ENCODE data around the gene HAX1. TPM values are rescaled to one million over a fixed set of nuclear protein-coding genes. Genes with fewer than 3 reads are reported as not detected.
A peak's percentile ranks its signal among the peaks of the same experiment; 100 is the strongest.
"Not testable (repeated sequence)": the region's sequence is repeated elsewhere in the genome, so short reads cannot be mapped to it uniquely, and the experiment has no call there.

Gene HAX1
- total RNA-seq, 5 donors from 2014 or later (not counting 1 experiment from before 2014, with no cell fraction given): 69.4 to 97.7 (median 92.5) TPM

DNA sequence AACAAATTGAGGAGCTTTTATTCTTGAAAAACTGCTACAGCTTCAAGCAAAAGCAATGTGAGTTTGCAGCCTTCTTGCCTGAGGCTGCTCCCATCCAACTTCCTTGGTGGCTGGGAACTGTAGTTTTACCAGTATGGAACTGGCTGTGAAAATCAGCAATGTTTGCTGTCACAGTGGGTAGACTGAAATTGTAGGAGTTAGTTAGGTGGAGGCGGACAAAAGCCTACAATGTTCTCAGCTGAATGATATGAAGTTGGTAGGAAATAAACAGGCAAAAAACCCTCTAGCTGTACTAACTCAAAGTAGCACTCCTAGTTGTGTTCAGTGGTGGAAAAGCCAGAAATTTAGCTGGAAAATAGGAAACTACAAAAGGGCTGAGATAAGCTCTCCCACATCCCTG lies 18.5 kb downstream of the HAX1 start:
- Histone ChIP-seq H3K36me3 (ENCODE audit: control insufficient read depth in 2 of 2, extremely low read depth in 1 of 2, insufficient read depth in 1 of 2, low read length in 1 of 2) (no peaks in the 10 kb centered on the region), H3K27ac (ENCODE audit: low read length) (no peak overlapping the region), H3K9me3 (no peaks in the 10 kb centered on the region), H3K27me3 (replicated peaks in 1 of 2; ENCODE audit: control insufficient read depth in 2 of 2, extremely low read depth in 1 of 2, insufficient read depth in 2 of 2, low read length in 1 of 2) (peaks cover 0 to 2% of the 10 kb centered on the region in 2 experiments), H3K4me1 (ENCODE audit: control insufficient read depth in 1 of 2, extremely low read depth in 1 of 2, insufficient read depth in 2 of 2, low read length in 2 of 2) (no peaks in the 10 kb centered on the region), H3K4me3 (ENCODE audit: control insufficient read depth in 1 of 2, extremely low read depth in 1 of 2, low read length in 1 of 2) (no peak overlapping the region)
- H3K4me1 Mint-ChIP-seq: no peaks in the 10 kb centered on the region
- WGBS (ENCODE audit: insufficient coverage): no CpG with 5 or more reads among the region's 1 CpG
- H3K4me3 Mint-ChIP-seq: no peak overlapping the region
- H3K27ac Mint-ChIP-seq: no peak overlapping the region
- H3K36me3 Mint-ChIP-seq: peaks cover 5% of the 10 kb centered on the region
- peaks cover 5 to 17% (median 10%) of the 10 kb centered on the region in 3 donors for H3K9me3 Mint-ChIP-seq
- ATAC-seq (replicated peaks in 1 of 4) (no peak), DNase-seq (no peak)
- H3K27me3 Mint-ChIP-seq: peaks cover 0 to 2% of the 10 kb centered on the region in 2 donors
- ChIA-PET POLR2A (interaction anchor here in 1 of 2 donors (0.7 kb wide), 1 partner anchor 141 kb away, joined by 3 read pairs; no protein-coding TSS in a partner anchor), CTCF (no interaction called here)

DNA sequence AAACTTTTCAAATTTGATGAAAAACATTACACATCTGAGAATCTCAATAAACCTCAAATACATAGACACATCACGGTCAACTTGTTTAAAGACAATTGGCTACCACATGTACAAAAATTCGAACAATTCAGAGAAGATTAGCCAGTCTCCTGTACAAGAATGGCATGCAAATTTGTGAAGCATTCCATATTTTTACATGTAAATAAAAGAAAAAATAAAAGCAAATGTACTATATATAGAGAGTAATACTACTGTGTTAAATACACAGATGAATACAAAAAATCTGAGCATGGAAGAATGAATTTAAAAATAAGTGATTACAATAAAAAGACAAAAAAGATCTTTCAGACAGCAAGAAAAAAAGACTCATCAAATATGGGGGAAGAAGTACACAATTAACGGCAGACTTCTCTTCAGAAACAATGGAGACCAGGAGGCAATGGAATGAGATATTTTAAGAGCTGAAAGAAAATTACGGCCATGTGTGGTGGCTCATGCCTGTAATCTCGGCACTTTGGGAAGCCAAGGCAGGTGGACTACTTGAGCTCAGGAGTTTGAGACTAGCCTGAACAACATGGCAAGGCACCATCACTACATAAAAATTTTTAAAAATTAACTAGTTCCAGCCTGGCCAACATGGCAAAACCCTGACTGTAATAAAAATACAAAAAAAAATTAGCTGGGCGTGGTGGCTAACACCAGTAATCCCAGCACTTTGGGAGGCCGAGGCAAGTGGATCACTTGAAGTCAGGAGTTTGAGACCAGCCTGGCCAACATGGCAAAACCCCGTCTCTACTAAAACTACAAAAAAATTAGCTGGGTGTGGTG lies 23.2 kb downstream of the HAX1 start:
- ATAC-seq (replicated peaks in 1 of 4): no peak

DNA sequence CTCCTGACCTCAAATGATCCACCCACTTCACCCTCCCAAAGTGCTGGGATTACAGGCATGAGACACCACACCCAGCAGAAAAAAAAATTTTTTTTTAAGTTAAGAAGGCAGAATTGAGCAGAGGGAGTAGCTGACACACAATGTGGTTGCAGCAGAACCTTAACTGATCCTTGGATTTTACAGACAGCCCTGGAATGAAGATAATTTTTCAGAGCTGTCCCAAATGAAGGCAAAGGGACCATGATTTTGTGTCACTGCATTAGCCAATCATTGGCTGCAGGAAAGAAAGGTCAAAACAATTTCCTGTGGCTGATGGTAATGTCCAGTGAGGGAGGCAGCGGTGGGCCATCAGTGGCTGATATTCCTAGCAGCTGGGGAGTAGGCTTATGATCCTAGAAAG lies 29.2 kb downstream of the HAX1 start:
- Histone ChIP-seq H3K27ac (ENCODE audit: low read length) (no peak overlapping the region), H3K4me1 (ENCODE audit: control insufficient read depth in 1 of 2, extremely low read depth in 1 of 2, insufficient read depth in 2 of 2, low read length in 2 of 2) (no peaks in the 10 kb centered on the region), H3K9me3 (no peaks in the 10 kb centered on the region), H3K4me3 (ENCODE audit: control insufficient read depth in 1 of 2, extremely low read depth in 1 of 2, low read length in 1 of 2) (no peak overlapping the region), H3K36me3 (ENCODE audit: control insufficient read depth in 2 of 2, extremely low read depth in 1 of 2, insufficient read depth in 1 of 2, low read length in 1 of 2) (no peaks in the 10 kb centered on the region), H3K27me3 (replicated peaks in 1 of 2; ENCODE audit: control insufficient read depth in 2 of 2, extremely low read depth in 1 of 2, insufficient read depth in 2 of 2, low read length in 1 of 2) (no peaks in the 10 kb centered on the region)
- H3K36me3 Mint-ChIP-seq: no peaks in the 10 kb centered on the region
- WGBS (ENCODE audit: insufficient coverage): no CpG with 5 or more reads among the region's 1 CpG
- no peaks in the 10 kb centered on the region for H3K9me3 Mint-ChIP-seq
- ATAC-seq (replicated peaks in 1 of 4) (no peak), DNase-seq (no peak)
- H3K4me1 Mint-ChIP-seq: no peaks in the 10 kb centered on the region
- no peak overlapping the region for H3K4me3 Mint-ChIP-seq
- no peak overlapping the region for H3K27ac Mint-ChIP-seq
- no peaks in the 10 kb centered on the region for H3K27me3 Mint-ChIP-seq
- POLR2A ChIA-PET: no interaction called here
- CTCF ChIA-PET: interaction anchor here in 1 of 2 donors (0.7 kb wide), 1 partner anchor 102 kb away, joined by 4 read pairs; no protein-coding TSS in a partner anchor

More for the DNA sequence above, 23.2 kb downstream of the HAX1 start:
- Histone ChIP-seq H3K27ac (ENCODE audit: low read length) (no peak overlapping the region), H3K4me3 (ENCODE audit: control insufficient read depth in 1 of 2, extremely low read depth in 1 of 2, low read length in 1 of 2) (no peak overlapping the region), H3K9me3 (no peaks in the 10 kb centered on the region), H3K4me1 (ENCODE audit: control insufficient read depth in 1 of 2, extremely low read depth in 1 of 2, insufficient read depth in 2 of 2, low read length in 2 of 2) (no peaks in the 10 kb centered on the region), H3K36me3 (ENCODE audit: control insufficient read depth in 2 of 2, extremely low read depth in 1 of 2, insufficient read depth in 1 of 2, low read length in 1 of 2) (no peaks in the 10 kb centered on the region), H3K27me3 (replicated peaks in 1 of 2; ENCODE audit: control insufficient read depth in 2 of 2, extremely low read depth in 1 of 2, insufficient read depth in 2 of 2, low read length in 1 of 2) (no peaks in the 10 kb centered on the region)
- WGBS (ENCODE audit: insufficient coverage): 92% methylated on average over 2 of the region's 8 CpGs
- H3K4me1 Mint-ChIP-seq: no peaks in the 10 kb centered on the region
- DNase-seq: no peak
- H3K4me3 Mint-ChIP-seq: no peak overlapping the region
- ChIA-PET POLR2A (no interaction called here), CTCF (interaction anchor here in 1 of 2 donors (0.6 kb wide), 1 partner anchor 29 kb away, joined by 3 read pairs; no protein-coding TSS in a partner anchor)
- H3K36me3 Mint-ChIP-seq: peaks cover 5% of the 10 kb centered on the region
- H3K27me3 Mint-ChIP-seq: peaks cover 0 to 2% of the 10 kb centered on the region in 2 donors
- H3K9me3 Mint-ChIP-seq: peaks cover 5 to 17% (median 10%) of the 10 kb centered on the region in 3 donors
- H3K27ac Mint-ChIP-seq: peak overlapping the region in 1 of 2 donors; percentile 36

DNA sequence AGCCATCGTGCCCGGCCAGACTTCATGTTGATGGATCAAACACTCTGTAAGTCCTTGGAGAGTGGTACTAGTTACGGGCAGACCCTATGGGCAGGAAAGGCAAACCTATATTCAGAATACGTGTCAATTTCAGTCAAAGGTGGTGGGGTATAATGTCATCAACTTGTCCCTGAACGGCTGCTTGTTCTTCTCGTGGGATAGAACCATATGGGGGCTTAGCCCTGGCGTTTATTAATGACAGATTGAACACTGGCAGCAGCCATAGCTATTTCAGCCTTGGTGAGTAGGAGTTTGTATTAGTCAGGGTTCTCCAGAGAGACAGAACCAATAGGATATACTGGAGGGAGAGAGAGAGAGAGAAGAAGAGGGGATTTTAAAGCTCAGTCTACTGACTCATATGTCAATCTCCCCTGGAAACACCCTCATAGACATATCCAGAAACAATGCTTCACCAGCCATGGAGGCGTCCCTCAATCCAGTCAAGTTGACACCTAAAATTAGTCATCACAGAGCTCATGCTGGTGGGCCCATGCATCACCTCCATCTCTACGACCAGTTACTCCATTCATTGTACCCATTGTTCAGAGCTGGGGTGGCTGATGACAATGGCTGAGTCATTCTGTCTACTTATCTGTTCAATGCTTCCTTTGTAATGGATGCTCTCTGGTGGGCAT lies 32.4 kb downstream of the HAX1 start:
- no peaks in the 10 kb centered on the region for H3K36me3 Mint-ChIP-seq
- Histone ChIP-seq H3K4me3 (ENCODE audit: control insufficient read depth in 1 of 2, extremely low read depth in 1 of 2, low read length in 1 of 2) (no peak overlapping the region), H3K9me3 (no peaks in the 10 kb centered on the region), H3K36me3 (ENCODE audit: control insufficient read depth in 2 of 2, extremely low read depth in 1 of 2, insufficient read depth in 1 of 2, low read length in 1 of 2) (no peaks in the 10 kb centered on the region), H3K27me3 (replicated peaks in 1 of 2; ENCODE audit: control insufficient read depth in 2 of 2, extremely low read depth in 1 of 2, insufficient read depth in 2 of 2, low read length in 1 of 2) (no peaks in the 10 kb centered on the region), H3K4me1 (ENCODE audit: control insufficient read depth in 1 of 2, extremely low read depth in 1 of 2, insufficient read depth in 2 of 2, low read length in 2 of 2) (no peaks in the 10 kb centered on the region), H3K27ac (ENCODE audit: low read length) (no peak overlapping the region)
- H3K27ac Mint-ChIP-seq: peak overlapping the region in 1 of 2 donors; percentile 19
- H3K9me3 Mint-ChIP-seq: no peaks in the 10 kb centered on the region
- ATAC-seq (replicated peaks in 1 of 4) (no peak), DNase-seq (no peak)
- ChIA-PET POLR2A (no interaction called here), CTCF (no interaction called here)
- H3K4me1 Mint-ChIP-seq: peaks cover 5 to 11% (median 10%) of the 10 kb centered on the region in 3 donors
- no peaks in the 10 kb centered on the region for H3K27me3 Mint-ChIP-seq
- H3K4me3 Mint-ChIP-seq: no peak overlapping the region
- 62% methylated on average over 4 of the region's 9 CpGs for WGBS (ENCODE audit: insufficient coverage)

DNA sequence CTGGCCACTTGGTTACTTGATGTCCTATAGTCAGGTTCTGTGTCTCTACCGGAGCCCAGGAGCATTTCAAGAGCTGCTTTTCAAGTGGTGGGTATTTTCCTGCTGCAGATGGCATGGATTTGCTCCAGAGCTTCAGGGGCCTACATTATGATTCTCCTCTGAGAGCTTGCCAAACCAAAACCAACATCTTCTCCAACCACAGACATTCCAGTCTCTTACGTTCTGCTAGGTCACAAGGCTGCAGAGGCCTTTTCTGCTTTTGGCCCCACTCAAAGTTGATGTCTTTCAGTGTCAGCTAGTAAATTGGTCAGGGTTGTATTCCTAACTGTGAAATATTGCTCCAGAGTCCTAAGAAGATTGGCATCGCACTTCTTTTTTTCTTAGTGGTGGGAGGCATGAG lies 33.7 kb downstream of the HAX1 start:
- no peaks in the 10 kb centered on the region for H3K36me3 ChIP-seq (ENCODE audit: control insufficient read depth in 2 of 2, extremely low read depth in 1 of 2, insufficient read depth in 1 of 2, low read length in 1 of 2)
- Mint-ChIP-seq H3K4me1 (peaks cover 5 to 11% (median 10%) of the 10 kb centered on the region in 3 donors), H3K27ac (no peak overlapping the region), H3K36me3 (no peaks in the 10 kb centered on the region), H3K4me3 (no peak overlapping the region), H3K27me3 (no peaks in the 10 kb centered on the region), H3K9me3 (no peaks in the 10 kb centered on the region)
- H3K9me3 ChIP-seq: no peaks in the 10 kb centered on the region
- H3K27me3 ChIP-seq (replicated peaks in 1 of 2; ENCODE audit: control insufficient read depth in 2 of 2, extremely low read depth in 1 of 2, insufficient read depth in 2 of 2, low read length in 1 of 2): no peaks in the 10 kb centered on the region
- ChIA-PET CTCF (no interaction called here), POLR2A (no interaction called here)
- no peak overlapping the region for H3K27ac ChIP-seq (ENCODE audit: low read length)
- H3K4me1 ChIP-seq (ENCODE audit: control insufficient read depth in 1 of 2, extremely low read depth in 1 of 2, insufficient read depth in 2 of 2, low read length in 2 of 2): no peaks in the 10 kb centered on the region
- H3K4me3 ChIP-seq (ENCODE audit: control insufficient read depth in 1 of 2, extremely low read depth in 1 of 2, low read length in 1 of 2): no peak overlapping the region
- ATAC-seq (replicated peaks in 1 of 4): no peak
- DNase-seq: no peak
- WGBS (ENCODE audit: insufficient coverage): 85% methylated on average over 3 of the region's 3 CpGs

DNA sequence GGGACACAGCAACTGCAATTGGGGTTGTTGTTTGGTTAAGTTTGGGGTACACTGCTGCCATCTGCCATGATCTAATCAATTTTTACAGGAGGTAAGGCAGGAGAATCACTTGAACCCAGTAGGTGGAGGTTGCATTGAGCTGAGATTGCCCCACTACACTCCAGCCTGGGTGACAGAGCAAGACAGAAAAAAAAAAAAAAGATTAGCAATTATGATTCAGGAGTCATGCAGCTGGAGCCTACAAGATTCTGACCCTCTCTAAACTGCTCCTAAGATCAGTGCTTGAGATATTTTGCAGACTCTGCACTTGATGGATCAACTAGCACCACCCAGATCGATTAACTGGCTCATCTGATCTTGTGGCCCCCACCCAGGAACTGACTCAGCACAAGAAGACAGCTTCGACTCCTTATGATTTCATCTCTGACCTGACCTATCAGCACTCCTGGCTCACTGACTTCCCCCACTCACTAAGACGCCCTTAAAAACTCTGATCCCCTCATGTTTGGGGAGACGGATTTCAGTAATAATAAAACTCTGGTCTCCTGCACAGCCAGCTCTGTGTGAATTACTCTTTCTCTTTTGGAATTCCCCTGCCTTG lies 35.3 kb downstream of the HAX1 start:
- Mint-ChIP-seq H3K27ac (peak overlapping the region; percentile 5 to 40), H3K4me1 (peaks cover 5 to 11% (median 10%) of the 10 kb centered on the region in 3 donors)
- H3K36me3 Mint-ChIP-seq; H3K36me3 ChIP-seq (ENCODE audit: control insufficient read depth in 2 of 2, extremely low read depth in 1 of 2, insufficient read depth in 1 of 2, low read length in 1 of 2); H3K4me3 Mint-ChIP-seq; H3K9me3 Mint-ChIP-seq; H3K27me3 ChIP-seq (replicated peaks in 1 of 2; ENCODE audit: control insufficient read depth in 2 of 2, extremely low read depth in 1 of 2, insufficient read depth in 2 of 2, low read length in 1 of 2); CTCF ChIA-PET; DNase-seq; H3K4me3 ChIP-seq (ENCODE audit: control insufficient read depth in 1 of 2, extremely low read depth in 1 of 2, low read length in 1 of 2); H3K4me1 ChIP-seq (ENCODE audit: control insufficient read depth in 1 of 2, extremely low read depth in 1 of 2, insufficient read depth in 2 of 2, low read length in 2 of 2); ATAC-seq (replicated peaks in 1 of 4); H3K27ac ChIP-seq (ENCODE audit: low read length); POLR2A ChIA-PET; H3K9me3 ChIP-seq; H3K27me3 Mint-ChIP-seq: not testable (repeated sequence)
- 15% methylated on average over 2 of the region's 4 CpGs for WGBS (ENCODE audit: insufficient coverage)
